Measurements from ENCODE around the gene CRTAC1. TPM values are rescaled to one million over a fixed set of nuclear protein-coding genes. Genes with fewer than 3 reads are reported as not detected.
A peak's percentile ranks its signal among the peaks of the same experiment; 100 is the strongest.

Gene CRTAC1
- total and polyA plus RNA-seq, 8 donors = 0.24 to 1.3 (median 0.81) TPM

- FAIRE-seq (no peak), DNase-seq (no peak), ATAC-seq (peak in 1 of 4 donors; percentile 45)
- no peak for TF ChIP-seq CTCF (IDR thresholded peaks at IDR 0.05)
- H3K36me3 ChIP-seq = no peaks in the 10 kb centered on the region
- no peak overlapping the region for H3K27ac ChIP-seq
- H3K4me1 ChIP-seq = no peaks in the 10 kb centered on the region
- no peak overlapping the region for H3K4me3 ChIP-seq
- H3K27me3 ChIP-seq = no peaks in the 10 kb centered on the region
- 36% methylated on average over 2 of the region's 2 CpGs for WGBS, 2 donors
- intact Hi-C loops (cut with DNase I) = no loop called here
- no peaks in the 10 kb centered on the region for H3K9me3 ChIP-seq
These were observed 38.5 kb downstream of the CRTAC1 start for GRCh38 chr10:97991871-97992270.

- Histone ChIP-seq H3K36me3 (no peaks in the 10 kb centered on the region), H3K27ac (no peak overlapping the region), H3K4me1 (no peaks in the 10 kb centered on the region), H3K9me3 (no peaks in the 10 kb centered on the region), H3K27me3 (peaks cover 0 to 8% (median 0%) of the 10 kb centered on the region in 4 donors), H3K4me3 (no peak overlapping the region)
- TF ChIP-seq CTCF (IDR thresholded peaks at IDR 0.05) = no peak
- ATAC-seq (no peak), FAIRE-seq (no peak), DNase-seq (no peak)
- intact Hi-C loops (cut with DNase I) = no loop called here
These were observed 48.6 kb downstream of the CRTAC1 start for GRCh38 chr10:97981816-97982215.

- DNase-seq = no peak
- TF ChIP-seq CTCF (IDR thresholded peaks at IDR 0.05) = no peak
- intact Hi-C loops (cut with DNase I) = no loop called here
- no peaks in the 10 kb centered on the region for H3K9me3 ChIP-seq
- H3K36me3 ChIP-seq = no peaks in the 10 kb centered on the region
- ATAC-seq = no peak
- FAIRE-seq = no peak
- H3K27ac ChIP-seq = no peak overlapping the region
- H3K27me3 ChIP-seq = peaks cover 0 to 20% (median 3%) of the 10 kb centered on the region in 4 donors
- no peak overlapping the region for H3K4me3 ChIP-seq
- no peaks in the 10 kb centered on the region for H3K4me1 ChIP-seq
- 60 to 66% methylated on average over 3 of the region's 3 CpGs for WGBS, 2 donors
These were observed 52.7 kb downstream of the CRTAC1 start for GRCh38 chr10:97977673-97978072.

- intact Hi-C loops (cut with DNase I) = no loop called here
- H3K4me3 ChIP-seq = no peak overlapping the region
- WGBS, 2 donors = 73 to 80% methylated on average over 12 of the region's 12 CpGs
- H3K27me3 ChIP-seq = peaks cover 0 to 13% (median 3%) of the 10 kb centered on the region in 4 donors
- ATAC-seq (no peak), FAIRE-seq (no peak), DNase-seq (no peak)
- no peak for TF ChIP-seq CTCF (IDR thresholded peaks at IDR 0.05)
- no peaks in the 10 kb centered on the region for H3K9me3 ChIP-seq
- H3K36me3 ChIP-seq = no peaks in the 10 kb centered on the region
- no peak overlapping the region for H3K27ac ChIP-seq
- no peaks in the 10 kb centered on the region for H3K4me1 ChIP-seq
These were observed 54.8 kb downstream of the CRTAC1 start for GRCh38 chr10:97975598-97975997.

- no peaks in the 10 kb centered on the region for H3K9me3 ChIP-seq
- ATAC-seq (no peak), FAIRE-seq (no peak), DNase-seq (no peak)
- H3K27me3 ChIP-seq = peaks cover 0 to 19% (median 3%) of the 10 kb centered on the region in 4 donors
- no peak overlapping the region for H3K4me3 ChIP-seq
- intact Hi-C loops (cut with DNase I) = no loop called here
- H3K4me1 ChIP-seq = no peaks in the 10 kb centered on the region
- WGBS, 2 donors = 27 to 29% methylated on average over 53 to 57 of the region's 57 CpGs
- no peaks in the 10 kb centered on the region for H3K36me3 ChIP-seq
- no peak overlapping the region for H3K27ac ChIP-seq
- no peak for TF ChIP-seq CTCF (IDR thresholded peaks at IDR 0.05)
These were observed 55.6 kb downstream of the CRTAC1 start for GRCh38 chr10:97974526-97975525.
